GM10266 (cell line): ENCODE data around the gene PHLDA3.
A peak's percentile ranks its signal among the peaks of the same experiment; 100 is the strongest.
"Not testable (repeated sequence)": the region's sequence is repeated elsewhere in the genome, so short reads cannot be mapped to it uniquely, and the experiment has no call there.

Experiments used
- DNase-seq: peaks from one replicate; pipeline ENCODE4 v3.0.0; 2012; ENCODE audit errors: extremely low spot score
- TF ChIP-seq, protein P1 (sequence below): IDR thresholded peaks from 2 replicates; pipeline ENCODE4 v1.5.1; 2012; ENCODE audit warnings: mild to moderate bottlenecking, low read depth; ENCODE audit not compliant: control insufficient read depth, insufficient read depth; ENCODE audit errors: missing control alignments

PHLDA3 gene

GRCh38 chr1:201476670-201477344, 7.8 kb upstream of the PHLDA3 start:
- TF ChIP-seq, protein P1, sequence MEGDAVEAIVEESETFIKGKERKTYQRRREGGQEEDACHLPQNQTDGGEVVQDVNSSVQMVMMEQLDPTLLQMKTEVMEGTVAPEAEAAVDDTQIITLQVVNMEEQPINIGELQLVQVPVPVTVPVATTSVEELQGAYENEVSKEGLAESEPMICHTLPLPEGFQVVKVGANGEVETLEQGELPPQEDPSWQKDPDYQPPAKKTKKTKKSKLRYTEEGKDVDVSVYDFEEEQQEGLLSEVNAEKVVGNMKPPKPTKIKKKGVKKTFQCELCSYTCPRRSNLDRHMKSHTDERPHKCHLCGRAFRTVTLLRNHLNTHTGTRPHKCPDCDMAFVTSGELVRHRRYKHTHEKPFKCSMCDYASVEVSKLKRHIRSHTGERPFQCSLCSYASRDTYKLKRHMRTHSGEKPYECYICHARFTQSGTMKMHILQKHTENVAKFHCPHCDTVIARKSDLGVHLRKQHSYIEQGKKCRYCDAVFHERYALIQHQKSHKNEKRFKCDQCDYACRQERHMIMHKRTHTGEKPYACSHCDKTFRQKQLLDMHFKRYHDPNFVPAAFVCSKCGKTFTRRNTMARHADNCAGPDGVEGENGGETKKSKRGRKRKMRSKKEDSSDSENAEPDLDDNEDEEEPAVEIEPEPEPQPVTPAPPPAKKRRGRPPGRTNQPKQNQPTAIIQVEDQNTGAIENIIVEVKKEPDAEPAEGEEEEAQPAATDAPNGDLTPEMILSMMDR: no peak
- DNase-seq: peak; percentile 44

GRCh38 chr1:201475915-201476669, 7.1 kb upstream of the PHLDA3 start:
- TF ChIP-seq, protein P1: no peak
- DNase-seq: no peak

DNA sequence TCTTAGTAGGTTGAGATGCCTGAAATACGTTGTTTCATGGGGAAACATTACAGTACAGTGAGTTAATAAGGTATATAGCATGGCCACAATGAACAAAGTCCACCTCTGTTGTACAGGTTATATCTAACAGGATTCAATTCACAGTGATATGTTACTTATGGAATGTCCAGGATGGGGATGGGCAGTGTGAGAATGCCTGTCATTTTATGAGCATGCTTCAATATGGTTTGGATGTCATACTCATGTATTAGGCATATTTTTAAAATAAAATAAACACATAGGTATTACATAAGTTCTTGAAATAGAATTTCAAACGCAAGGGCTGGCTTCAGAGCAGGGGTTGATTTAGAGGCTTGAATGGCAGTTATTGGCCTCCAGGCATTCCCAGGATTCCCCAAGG, 6.1 kb upstream of the PHLDA3 start:
- TF ChIP-seq, protein P1: no peak
- DNase-seq: no peak

DNA sequence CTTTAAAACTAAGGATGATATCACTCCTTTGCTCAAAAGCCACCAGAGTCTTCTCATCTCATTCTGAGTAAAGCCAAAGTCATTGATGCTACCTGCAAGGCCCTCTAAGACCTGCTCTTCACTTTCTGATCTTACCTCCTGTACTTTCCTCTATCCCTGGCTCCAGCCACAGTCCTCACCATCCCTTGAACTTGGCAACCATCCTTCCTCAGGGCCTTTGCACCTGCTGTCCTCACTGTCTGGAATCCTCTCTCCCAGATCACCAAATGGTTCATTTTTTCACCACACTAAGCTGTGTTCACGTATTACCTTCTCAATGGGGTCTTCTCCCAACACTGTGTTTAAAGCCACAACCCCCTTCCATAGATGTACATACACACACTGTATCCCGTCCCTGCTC, 4.3 kb upstream of the PHLDA3 start:
- TF ChIP-seq, protein P1: no peak
- no peak for DNase-seq

DNA sequence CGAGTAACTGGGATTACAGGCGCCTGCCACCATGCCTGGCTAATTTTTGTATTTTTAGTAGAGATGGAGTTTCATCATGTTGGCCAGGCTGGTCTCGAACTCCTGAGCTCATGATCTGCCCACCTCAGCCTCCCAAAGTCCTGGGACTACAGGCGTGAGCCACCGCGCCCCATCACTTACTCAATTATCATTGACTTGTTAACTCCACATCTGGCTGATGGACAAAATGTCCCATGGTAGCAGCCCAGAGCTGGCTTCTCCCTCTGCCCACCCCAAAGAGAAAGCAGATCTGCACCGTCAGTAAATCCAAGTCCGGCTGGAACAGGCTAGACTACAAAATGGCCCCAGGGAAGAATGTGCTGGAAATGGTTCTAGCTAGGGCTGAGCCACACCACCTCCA, 3.3 kb upstream of the PHLDA3 start:
- DNase-seq: not testable (repeated sequence)

DNA sequence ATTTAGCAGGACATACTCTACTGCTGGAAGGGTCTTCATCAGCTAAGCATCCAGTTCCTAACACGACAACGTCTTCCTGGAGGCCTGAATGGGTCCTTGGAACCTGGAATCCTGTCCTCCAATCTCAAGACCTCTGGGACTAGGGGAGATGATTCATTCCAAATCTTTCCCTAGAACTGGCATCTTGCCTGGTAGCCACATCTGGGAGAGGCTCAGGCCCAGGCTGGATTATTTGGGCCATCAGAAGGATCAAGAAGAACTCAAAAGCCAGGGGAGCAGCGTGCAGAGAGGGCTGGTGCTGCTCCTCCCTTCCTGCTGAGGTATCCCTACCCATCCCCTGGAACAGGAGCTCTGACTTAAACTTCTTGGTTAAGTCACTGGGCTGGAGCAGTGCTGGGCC, 2.8 kb upstream of the PHLDA3 start:
- DNase-seq: no peak
- TF ChIP-seq, protein P1: no peak

GRCh38 chr1:201470581-201470980, 1.6 kb upstream of the PHLDA3 start:
- no peak for DNase-seq
- TF ChIP-seq, protein P1: no peak
